Measurements from ENCODE around the gene EPS8L1. TPM values are rescaled to one million over a fixed set of nuclear protein-coding genes. Genes with fewer than 3 reads are reported as not detected.

Gene EPS8L1
- total RNA-seq, 2 donors from 2014 or later = 27.5 to 83.9 TPM

DNA sequence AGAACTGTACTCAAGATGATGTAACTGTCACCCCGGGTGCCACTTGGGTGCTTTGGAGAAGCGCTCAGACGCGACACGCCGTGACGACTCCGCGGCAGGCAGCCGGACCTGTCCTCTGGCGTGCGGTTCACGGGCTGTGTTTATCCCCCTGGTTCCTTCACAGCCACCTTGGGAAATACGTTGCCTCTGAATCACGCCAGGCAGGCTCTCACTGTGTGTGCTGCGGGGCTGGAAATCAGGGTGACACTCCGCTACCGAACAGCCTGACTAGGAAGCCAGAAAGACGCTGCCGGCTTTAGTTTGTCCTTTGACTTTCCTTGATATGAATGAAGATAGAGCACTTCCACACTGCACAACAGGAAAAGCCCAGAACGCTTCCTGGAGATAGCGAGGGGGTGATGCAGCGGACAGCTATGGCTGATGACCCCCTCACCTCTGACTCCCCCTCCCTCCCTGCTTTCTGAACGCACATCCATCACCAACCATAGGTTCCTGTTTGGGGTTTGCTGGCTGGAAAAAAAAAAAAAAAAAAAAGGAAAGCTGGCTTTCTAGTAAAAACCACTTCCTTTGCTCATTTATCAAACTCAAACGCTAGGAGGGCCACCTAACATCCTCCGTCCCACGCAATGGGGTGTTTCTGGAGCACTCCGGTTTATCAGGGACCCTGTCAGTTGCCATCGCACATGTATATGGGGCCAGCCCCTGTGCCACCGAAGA is 33.9 kb upstream of the EPS8L1 start:
- intact Hi-C loops (cut with DNase I) = no loop called here
- H3K27ac ChIP-seq = no peak overlapping the region
- no peak overlapping the region for H3K9ac ChIP-seq (ENCODE audit: low read depth in 2 of 2, low read length in 2 of 2)
- H3K4me3 ChIP-seq = no peak overlapping the region
- no peaks in the 10 kb centered on the region for H3K9me3 ChIP-seq
- no peaks in the 10 kb centered on the region for H3K27me3 ChIP-seq
- no peaks in the 10 kb centered on the region for H3K4me1 ChIP-seq
- peaks cover 4% of the 10 kb centered on the region for H3K36me3 ChIP-seq
- DNase-seq = no peak
- TF ChIP-seq, protein P1, sequence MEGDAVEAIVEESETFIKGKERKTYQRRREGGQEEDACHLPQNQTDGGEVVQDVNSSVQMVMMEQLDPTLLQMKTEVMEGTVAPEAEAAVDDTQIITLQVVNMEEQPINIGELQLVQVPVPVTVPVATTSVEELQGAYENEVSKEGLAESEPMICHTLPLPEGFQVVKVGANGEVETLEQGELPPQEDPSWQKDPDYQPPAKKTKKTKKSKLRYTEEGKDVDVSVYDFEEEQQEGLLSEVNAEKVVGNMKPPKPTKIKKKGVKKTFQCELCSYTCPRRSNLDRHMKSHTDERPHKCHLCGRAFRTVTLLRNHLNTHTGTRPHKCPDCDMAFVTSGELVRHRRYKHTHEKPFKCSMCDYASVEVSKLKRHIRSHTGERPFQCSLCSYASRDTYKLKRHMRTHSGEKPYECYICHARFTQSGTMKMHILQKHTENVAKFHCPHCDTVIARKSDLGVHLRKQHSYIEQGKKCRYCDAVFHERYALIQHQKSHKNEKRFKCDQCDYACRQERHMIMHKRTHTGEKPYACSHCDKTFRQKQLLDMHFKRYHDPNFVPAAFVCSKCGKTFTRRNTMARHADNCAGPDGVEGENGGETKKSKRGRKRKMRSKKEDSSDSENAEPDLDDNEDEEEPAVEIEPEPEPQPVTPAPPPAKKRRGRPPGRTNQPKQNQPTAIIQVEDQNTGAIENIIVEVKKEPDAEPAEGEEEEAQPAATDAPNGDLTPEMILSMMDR (IDR thresholded peaks at IDR 0.05) = no peak

- no peak for DNase-seq
- Histone ChIP-seq H3K4me1 (no peaks in the 10 kb centered on the region), H3K4me3 (no peak overlapping the region), H3K9ac (ENCODE audit: low read depth in 2 of 2, low read length in 2 of 2) (no peak overlapping the region), H3K36me3 (peaks cover 10% of the 10 kb centered on the region), H3K27me3 (no peaks in the 10 kb centered on the region), H3K27ac (no peak overlapping the region), H3K9me3 (no peaks in the 10 kb centered on the region)
- TF ChIP-seq, protein P1 (IDR thresholded peaks at IDR 0.05) = no peak
- intact Hi-C loops (cut with DNase I) = no loop called here
Measured at GRCh38 chr19:55042344-55042678, 33.4 kb upstream of the EPS8L1 start.

- DNase-seq = no peak
- Histone ChIP-seq H3K4me3 (no peak overlapping the region), H3K27ac (no peak overlapping the region), H3K36me3 (peaks cover 13% of the 10 kb centered on the region), H3K9ac (ENCODE audit: low read depth in 2 of 2, low read length in 2 of 2) (no peak overlapping the region), H3K9me3 (no peaks in the 10 kb centered on the region), H3K4me1 (no peaks in the 10 kb centered on the region), H3K27me3 (no peaks in the 10 kb centered on the region)
- intact Hi-C loops (cut with DNase I) = no loop called here
- TF ChIP-seq, protein P1 (IDR thresholded peaks at IDR 0.05) = no peak
Measured at GRCh38 chr19:55042688-55043087, 33.0 kb upstream of the EPS8L1 start.

DNA sequence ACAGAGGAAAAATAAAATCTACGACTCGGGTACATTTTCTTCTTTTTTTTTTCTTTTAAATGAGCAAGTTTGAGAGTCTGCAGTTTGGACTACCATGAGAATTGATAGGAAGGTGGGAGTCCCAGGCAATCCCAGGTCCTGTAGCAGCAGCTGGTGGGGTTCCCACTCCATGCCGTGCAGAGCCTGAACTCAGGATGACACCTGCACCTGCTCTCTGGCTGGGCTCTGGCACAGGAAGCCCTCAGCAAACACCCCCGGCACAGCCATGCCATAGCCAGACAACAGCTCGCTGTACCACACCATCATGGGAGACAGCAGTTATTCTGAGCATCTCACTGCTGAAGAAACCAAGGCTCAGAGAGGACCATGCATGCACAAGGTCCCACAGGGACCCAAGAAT is 31.4 kb upstream of the EPS8L1 start:
- Histone ChIP-seq H3K27ac (no peak overlapping the region), H3K27me3 (no peaks in the 10 kb centered on the region), H3K9ac (ENCODE audit: low read depth in 2 of 2, low read length in 2 of 2) (no peak overlapping the region), H3K36me3 (peaks cover 23% of the 10 kb centered on the region), H3K4me1 (no peaks in the 10 kb centered on the region), H3K9me3 (no peaks in the 10 kb centered on the region), H3K4me3 (no peak overlapping the region)
- intact Hi-C loops (cut with DNase I) = no loop called here
- TF ChIP-seq, protein P1 (IDR thresholded peaks at IDR 0.05) = no peak
- DNase-seq = no peak

DNA sequence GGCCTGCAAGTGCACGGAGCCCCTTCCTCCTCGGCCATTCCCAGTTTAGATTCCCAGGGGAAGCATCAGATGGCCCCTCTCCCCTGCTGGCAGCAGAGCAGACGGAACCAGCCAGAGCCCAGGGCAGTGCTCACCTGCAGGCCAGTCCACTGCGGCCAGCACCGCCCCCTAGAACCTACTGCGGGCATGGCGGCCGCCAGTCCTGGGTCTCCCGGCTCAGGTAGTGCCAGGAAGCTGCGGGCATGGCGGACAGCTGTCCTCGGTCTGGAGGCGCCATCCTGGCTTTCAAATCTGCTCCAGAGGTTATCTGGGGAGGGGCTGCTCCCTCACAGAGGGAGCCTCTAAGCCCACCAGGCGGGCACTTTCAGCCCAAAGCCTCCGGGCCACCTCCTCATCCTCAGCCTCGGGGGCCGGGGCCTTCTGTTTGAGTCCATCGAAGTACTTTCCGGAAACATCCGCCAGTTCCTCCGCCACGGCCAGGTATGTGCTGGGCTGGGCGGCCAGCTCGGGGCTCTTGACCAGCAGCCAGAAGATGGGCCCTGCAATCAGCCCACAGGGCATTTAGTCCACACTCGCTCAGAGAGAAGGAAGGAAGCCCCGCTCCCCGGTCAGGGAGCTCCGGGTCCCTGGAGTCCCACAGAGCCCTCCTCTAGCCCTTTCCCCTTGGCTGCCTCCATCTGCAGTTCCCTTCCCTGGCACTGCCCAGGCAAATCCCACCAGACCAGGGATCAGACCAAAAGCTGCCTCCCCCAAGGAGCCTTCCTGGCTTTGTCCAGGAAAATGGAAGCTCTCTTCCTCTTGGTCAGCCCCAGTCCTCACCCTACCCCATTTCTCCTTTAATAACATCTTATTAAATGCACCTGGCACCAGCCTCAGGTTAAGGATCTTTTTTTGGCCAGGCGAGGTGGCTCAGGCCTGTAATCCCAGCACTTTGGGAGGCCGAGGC is 30.6 kb upstream of the EPS8L1 start:
- Histone ChIP-seq H3K27ac (no peak overlapping the region), H3K27me3 (no peaks in the 10 kb centered on the region), H3K9ac (ENCODE audit: low read depth in 2 of 2, low read length in 2 of 2) (no peak overlapping the region), H3K36me3 (peaks cover 23% of the 10 kb centered on the region), H3K4me3 (no peak overlapping the region), H3K9me3 (no peaks in the 10 kb centered on the region), H3K4me1 (no peaks in the 10 kb centered on the region)
- TF ChIP-seq, protein P1 (IDR thresholded peaks at IDR 0.05) = no peak
- DNase-seq = no peak
- intact Hi-C loops (cut with DNase I) = no loop called here
